GM19025 (cell line): ENCODE measurements around the gene KCNQ1.

Source experiments
- ATAC-seq: cut with Tn5 transposase; IDR thresholded peaks from one replicate; pipeline ENCODE4 v1.9.1; 2021; ENCODE audit warnings: mild to moderate bottlenecking, low read depth, moderate library complexity; ENCODE audit not compliant: unreplicated experiment

The KCNQ1 gene

GRCh38 chr11:2721210-2721916 lies 276.6 kb downstream of the KCNQ1 start:
- no peak for ATAC-seq

DNA sequence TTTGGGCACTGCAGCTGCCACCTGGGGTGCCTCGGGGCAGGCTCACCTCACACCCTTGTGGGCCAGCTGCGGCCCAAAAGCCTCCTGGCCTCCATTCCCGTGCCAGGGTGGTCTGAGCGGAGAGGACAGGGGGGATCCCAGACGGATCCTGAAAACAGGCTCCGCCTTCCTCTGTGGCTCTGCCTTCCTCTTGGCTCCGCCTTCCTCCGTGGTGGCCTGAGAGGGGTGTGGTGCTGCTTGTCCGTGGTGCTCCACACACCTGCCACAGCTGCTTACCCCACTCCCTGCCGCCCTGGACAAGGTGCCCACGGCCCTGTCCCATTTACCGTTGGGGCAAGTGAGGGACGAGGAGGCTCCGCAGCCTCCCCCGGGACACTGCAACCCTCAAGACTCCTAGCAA lies 278.1 kb downstream of the KCNQ1 start:
- ATAC-seq = no peak

DNA sequence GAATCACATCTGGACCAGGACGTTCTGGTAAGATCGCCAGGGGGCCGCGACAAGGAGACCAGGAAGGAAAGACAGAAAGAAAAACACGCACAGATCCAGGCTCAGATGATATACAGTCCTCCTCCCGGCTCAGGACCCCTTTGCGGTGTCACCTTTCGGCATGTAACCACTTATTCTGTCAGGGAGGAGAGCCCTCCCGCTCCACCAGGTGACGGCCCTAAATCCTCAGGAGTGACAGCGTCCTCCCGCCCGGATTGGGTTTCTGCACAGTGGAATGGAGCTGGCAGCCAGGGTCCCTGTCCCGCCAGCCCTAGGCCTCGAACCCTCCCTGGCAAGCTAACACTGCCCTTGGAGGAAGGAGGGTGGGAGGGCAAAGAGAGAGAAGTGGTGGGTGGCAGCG lies 279.3 kb downstream of the KCNQ1 start:
- ATAC-seq = no peak

DNA sequence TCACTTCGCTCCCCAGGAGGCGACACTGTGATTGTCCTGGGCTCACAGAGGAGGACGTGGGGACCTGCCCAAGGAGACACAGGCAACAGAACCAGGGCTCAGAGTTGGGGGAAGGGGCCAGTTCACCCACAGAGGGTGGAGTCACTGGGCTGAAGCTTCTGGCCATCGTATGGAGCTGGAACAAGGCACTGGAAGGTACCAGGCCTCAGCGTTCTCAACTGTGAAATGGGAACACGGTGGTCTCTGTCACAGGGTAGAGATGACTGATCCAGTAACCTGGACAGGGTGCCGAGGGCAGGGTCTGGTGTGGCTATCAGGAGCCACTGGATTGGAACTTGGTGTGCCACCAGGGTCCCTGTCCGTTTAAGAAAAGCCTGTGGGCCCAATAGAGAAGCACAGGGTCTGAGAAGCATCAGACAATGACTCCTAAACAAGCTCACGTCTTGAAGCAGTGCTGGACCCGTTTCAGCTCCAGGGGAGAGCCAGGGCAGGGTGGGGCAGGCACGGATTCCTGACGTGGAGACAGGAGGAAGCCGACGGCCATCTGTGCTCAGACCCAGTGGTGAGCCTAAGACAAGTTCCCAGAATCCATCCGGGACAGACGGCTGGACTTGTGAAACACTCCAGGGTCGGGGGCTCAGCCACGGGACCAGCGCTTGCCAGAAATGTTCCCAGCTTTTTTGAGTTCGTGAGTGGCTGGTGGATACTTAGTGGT lies 280.0 kb downstream of the KCNQ1 start:
- no peak for ATAC-seq

GRCh38 chr11:2725368-2726300 lies 280.8 kb downstream of the KCNQ1 start:
- no peak for ATAC-seq

GRCh38 chr11:2726964-2727363 lies 282.2 kb downstream of the KCNQ1 start:
- no peak for ATAC-seq

DNA sequence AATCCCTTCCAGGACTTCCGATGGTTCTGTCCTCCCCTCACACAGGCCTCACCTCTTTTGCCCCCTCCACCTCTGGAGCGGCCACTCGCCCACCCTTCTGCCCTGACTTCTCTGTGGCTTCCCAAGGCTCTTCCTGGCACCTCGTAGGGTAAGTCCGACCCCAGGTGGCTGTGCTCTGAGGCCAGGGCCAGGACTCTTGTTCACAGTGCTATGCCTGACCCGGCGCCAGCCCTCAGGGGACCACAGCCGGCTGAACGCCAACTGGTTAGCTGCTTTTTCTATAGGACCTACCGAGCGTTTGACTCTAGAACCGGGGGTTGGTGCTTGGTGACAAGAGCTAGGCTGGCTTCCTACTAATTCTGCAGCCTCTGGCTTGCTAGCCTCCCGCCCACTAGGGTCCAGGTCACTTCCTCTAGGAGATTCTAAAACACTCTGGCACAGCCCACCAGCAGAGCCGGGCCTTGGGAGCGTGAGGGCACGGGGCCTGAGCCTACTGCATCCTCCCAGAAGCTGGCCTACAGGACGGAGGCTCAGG lies 283.4 kb downstream of the KCNQ1 start:
- ATAC-seq = no peak

- no peak for ATAC-seq
Measured at GRCh38 chr11:2728663-2729332, 284.0 kb downstream of the KCNQ1 start.

- ATAC-seq = no peak
Measured at GRCh38 chr11:2729841-2730240, 285.0 kb downstream of the KCNQ1 start.

DNA sequence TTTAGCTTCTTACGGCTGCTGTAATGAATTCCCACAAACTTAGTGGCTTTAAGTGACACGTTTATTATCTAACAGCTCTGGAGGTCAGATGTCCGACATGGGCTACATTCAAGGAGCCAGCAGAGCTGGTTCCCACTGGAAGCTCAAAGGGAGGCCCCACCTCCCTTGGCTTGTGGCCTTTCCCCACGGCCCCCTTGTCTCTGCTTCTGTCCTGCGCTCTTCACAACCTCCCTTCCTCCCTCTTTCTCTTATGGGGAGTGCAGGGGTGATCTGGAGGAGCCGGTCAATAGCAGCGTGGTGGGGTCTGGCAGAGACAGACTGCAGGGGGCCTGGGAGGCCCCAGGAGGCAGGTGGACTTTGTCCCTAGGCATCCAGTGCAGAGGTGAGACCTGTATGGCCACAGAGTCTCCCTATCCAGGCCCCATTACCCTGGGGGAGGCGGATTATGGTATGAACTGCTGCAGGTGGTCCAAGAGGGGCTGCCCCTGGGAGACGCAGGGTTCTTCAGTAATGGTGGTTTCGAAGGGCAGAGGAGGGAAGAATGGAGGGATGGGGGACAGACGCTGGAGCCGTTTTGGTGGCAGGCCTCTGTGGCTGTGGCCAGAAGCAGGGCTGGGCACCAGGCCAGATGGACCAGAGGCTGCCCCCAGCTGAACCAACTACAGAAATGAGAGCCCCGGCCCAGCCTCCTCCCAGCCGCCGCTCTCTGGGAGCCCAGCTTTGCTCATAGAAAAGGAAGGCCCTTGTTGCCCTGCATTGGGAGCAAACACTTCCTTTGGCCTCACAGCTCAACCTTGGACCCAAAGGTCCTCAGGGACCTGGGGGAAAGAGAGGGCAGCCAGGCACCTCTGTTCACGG lies 285.7 kb downstream of the KCNQ1 start:
- ATAC-seq = no peak

DNA sequence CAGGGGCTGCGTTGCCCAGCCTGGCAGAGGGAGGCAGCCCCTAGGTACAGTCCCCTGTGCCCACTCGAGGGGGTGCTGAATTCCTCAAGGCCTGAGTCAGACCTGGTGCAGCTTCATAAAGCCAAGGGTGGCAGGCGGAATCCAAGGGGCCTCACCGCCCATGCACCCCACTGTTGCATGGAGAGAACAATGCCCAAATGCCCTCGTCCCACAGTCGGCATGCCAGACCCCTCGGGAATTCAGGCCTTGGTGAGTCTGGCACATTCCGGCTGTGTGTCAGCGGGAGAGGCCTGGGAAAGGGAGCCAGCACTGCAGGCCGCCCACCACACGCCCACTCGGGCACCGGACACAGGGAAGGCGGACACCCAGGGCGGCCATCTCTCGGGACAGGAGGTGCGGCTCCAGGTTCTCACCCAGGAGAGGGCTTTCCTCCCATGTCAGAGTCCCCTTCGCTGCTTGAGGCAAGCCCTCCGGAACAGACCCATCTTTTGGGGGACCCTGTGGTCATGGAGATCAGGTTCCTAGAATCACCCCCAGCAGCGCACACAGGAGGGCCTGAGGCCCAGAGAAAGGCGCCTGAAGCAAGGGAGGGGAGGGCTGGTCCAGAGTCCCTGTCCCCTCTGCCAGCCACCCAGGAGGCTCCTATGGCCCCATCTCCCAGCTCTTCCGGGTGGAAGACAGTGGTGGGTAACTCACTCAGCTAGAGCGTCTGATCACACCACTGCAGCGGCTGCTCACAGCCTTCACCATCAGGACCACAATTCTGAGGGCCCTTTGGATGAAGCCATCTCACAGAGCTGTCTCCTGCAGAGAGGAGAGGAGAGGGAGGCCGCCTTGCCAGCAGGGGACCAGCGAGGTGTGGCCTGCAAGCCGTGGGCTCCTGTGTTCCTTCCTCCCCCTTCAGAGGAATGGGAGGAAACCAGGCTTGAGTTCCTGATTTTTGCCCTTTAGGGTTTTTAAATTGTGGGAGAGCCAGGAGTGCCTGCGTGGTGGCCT lies 286.6 kb downstream of the KCNQ1 start:
- ATAC-seq = no peak

GRCh38 chr11:2732261-2732939 lies 287.6 kb downstream of the KCNQ1 start:
- ATAC-seq = no peak

GRCh38 chr11:2732940-2733628 lies 288.3 kb downstream of the KCNQ1 start:
- no peak for ATAC-seq

DNA sequence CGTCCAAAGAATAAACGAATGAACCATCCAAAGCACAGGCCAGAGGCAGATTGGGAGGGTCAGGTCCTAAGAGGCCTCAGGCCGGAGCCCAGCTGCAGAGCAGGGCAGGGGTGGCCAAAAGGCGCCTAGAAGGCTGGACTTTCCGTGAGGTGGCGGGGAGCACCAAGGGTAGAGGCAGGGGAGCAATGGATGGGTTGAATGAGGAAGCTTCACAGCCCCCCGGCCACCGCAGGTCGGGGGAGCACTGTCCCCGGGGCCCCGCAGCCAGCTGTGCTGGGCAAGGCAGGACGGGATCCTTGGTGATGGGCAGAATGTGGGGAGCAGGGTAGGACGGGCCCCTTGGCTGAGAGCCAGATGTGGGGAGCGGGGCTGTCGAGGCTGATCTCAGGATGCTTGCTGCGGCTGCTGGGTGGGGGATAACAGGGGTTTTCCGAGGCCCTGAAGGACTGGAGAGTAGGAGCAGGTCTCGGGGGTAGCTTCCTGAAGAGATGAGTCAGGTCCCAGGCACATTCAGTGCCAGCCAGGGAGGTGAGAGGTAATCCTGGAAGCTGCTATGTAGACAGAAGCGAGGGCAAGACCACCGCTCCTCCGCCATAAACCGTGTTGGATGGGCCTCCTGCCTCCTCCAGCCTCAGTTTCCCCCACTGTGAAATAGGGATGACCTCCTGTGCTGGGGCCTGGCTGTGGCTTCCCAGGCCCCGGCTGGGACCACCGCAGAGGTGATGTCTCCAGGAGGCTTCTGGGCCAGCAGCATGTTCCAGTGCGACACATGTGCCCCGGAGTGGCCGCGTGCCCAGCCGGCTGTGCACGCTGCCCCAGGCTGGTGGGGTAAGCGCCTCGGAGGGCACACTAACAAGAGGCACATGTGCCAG lies 289.6 kb downstream of the KCNQ1 start:
- ATAC-seq = no peak

GRCh38 chr11:2735053-2735589 lies 290.3 kb downstream of the KCNQ1 start:
- ATAC-seq = no peak
